H1 (cell line): ENCODE results near the gene BTBD7. TPM values are rescaled to one million over a fixed set of nuclear protein-coding genes. Genes with fewer than 3 reads are reported as not detected.

Source experiments
- CTCF ChIA-PET: fragments of 300-600 bp; sonication (Branson Sonifier 250); formaldehyde crosslinking; loops from one replicate; lab custom pipeline; 2021; ENCODE audit not compliant: partially characterized antibody; lab: Charles Lee
- POLR2A ChIA-PET: fragments of 300-600 bp; sonication (Branson Sonifier 250); formaldehyde crosslinking; loops from one replicate; lab custom pipeline; 2021; ENCODE audit warnings: inconsistent platforms; ENCODE audit not compliant: partially characterized antibody; lab: Charles Lee
- DNase-seq, 2 experiments: peaks; one replicate each; pipeline versions ENCODE4 v3.0.0 to v3.0.0-alpha.2; 2010 to 2022; ENCODE audit warnings: low spot score in 2 of 2, low read depth in 1 of 2, mixed read lengths in 1 of 2
- FAIRE-seq: peaks from 2 replicates; lab custom pipeline; 2011; peaks lifted over from hg19 to GRCh38; lab: Jason Lieb, UNC
- H2AFZ ChIP-seq: 2 replicates; pipeline ENCODE4 v1.8.1; 2012; ENCODE audit warnings: low read length, inconsistent platforms
- H2AK5ac ChIP-seq: 2 replicates; pipeline ENCODE4 v1.6.1; 2013; ENCODE audit warnings: low read depth, low read length
- H2BK120ac ChIP-seq: replicated peaks from 2 replicates; pipeline ENCODE3; 2013; ENCODE audit warnings: low read depth, low read length, inconsistent platforms
- H2BK12ac ChIP-seq: 2 replicates; pipeline ENCODE4 v1.6.1; 2013; ENCODE audit warnings: low read depth, low read length
- H2BK15ac ChIP-seq: 2 replicates; pipeline ENCODE4 v1.6.1; 2013; ENCODE audit warnings: low read length
- H2BK20ac ChIP-seq: 2 replicates; pipeline ENCODE4 v1.6.1; 2013; ENCODE audit warnings: low read length
- H2BK5ac ChIP-seq: 2 replicates; pipeline ENCODE4 v1.6.1; 2013; ENCODE audit warnings: low read depth, low read length
- H3K14ac ChIP-seq: 2 replicates; pipeline ENCODE4 v1.6.1; 2013; ENCODE audit warnings: inconsistent platforms; ENCODE audit not compliant: insufficient read length
- H3K18ac ChIP-seq: 2 replicates; pipeline ENCODE4 v1.6.1; 2013; ENCODE audit warnings: low read length; ENCODE audit errors: extremely low read depth
- H3K23ac ChIP-seq: 2 replicates; pipeline ENCODE4 v1.6.1; 2013; ENCODE audit warnings: inconsistent platforms; ENCODE audit not compliant: insufficient read length
- H3K23me2 ChIP-seq: 2 replicates; pipeline ENCODE4 v1.6.1; 2013; ENCODE audit warnings: low read depth, low read length
- H3K27ac ChIP-seq: 2 replicates; pipeline ENCODE4 v1.6.1; 2011; ENCODE audit warnings: low read depth, low read length, inconsistent platforms
- H3K27me3 ChIP-seq, 4 experiments: replicated peaks in 1 of 4; 1 replicate in 1 of 4; 2 replicates in 3 of 4; pipeline versions ENCODE4 v1.6.1 to v1.8.1; 2011 to 2013; ENCODE audit warnings: low read length in 3 of 4, mild to moderate bottlenecking in 3 of 4, inconsistent platforms in 2 of 4, mixed read lengths in 2 of 4, moderate library complexity in 1 of 4; ENCODE audit not compliant: control insufficient read depth in 3 of 4, insufficient read depth in 3 of 4; ENCODE audit errors: extremely low read depth in 1 of 4
- H3K36me3 ChIP-seq, 4 experiments: 2 replicates each; pipeline versions ENCODE4 v1.6.1 to v1.8.1; 2011 to 2013; ENCODE audit warnings: mild to moderate bottlenecking in 4 of 4, low read length in 3 of 4, moderate library complexity in 2 of 4, control low read depth in 1 of 4, inconsistent platforms in 1 of 4; ENCODE audit not compliant: insufficient read depth in 4 of 4, control insufficient read depth in 2 of 4
- H3K4ac ChIP-seq: replicated peaks from 2 replicates; pipeline ENCODE3; 2013; ENCODE audit warnings: low read length, low read depth, mixed read lengths, inconsistent platforms; ENCODE audit not compliant: insufficient read length
- H3K4me1 ChIP-seq, 4 experiments: replicated peaks in 1 of 4; 1 replicate in 1 of 4; 2 replicates in 3 of 4; pipeline versions ENCODE4 v1.6.1 to v1.8.1; 2011 to 2013; ENCODE audit warnings: low read length in 3 of 4, inconsistent platforms in 2 of 4, mixed read lengths in 1 of 4; ENCODE audit not compliant: insufficient read depth in 4 of 4, control insufficient read depth in 3 of 4
- H3K4me2 ChIP-seq, 2 experiments: 2 replicates each; pipeline versions ENCODE4 v1.6.1 to v1.8.1; 2011 to 2013; ENCODE audit warnings: low read depth in 2 of 2, low read length in 2 of 2, control low read depth in 1 of 2, inconsistent platforms in 1 of 2, mild to moderate bottlenecking in 1 of 2; ENCODE audit not compliant: insufficient read depth in 1 of 2
- H3K4me3 ChIP-seq, 4 experiments: fragments of 200-600, 300-600 bp in 1 of 4; sonication (generic), shearing (Covaris generic), sonication (Bioruptor Twin) in 1 of 4; 2 replicates each; pipeline versions ENCODE4 v1.5.1 to v1.8.1; 2011 to 2016; ENCODE audit warnings: low read length in 4 of 4, low read depth in 3 of 4, control low read depth in 2 of 4, inconsistent platforms in 2 of 4, mild to moderate bottlenecking in 2 of 4, mixed read lengths in 1 of 4, moderate library complexity in 1 of 4; ENCODE audit not compliant: insufficient read depth in 2 of 4; ENCODE audit errors: extremely low read depth in 1 of 4
- H3K56ac ChIP-seq: replicated peaks from 2 replicates; pipeline ENCODE3; 2013; ENCODE audit warnings: low read depth, mild to moderate bottlenecking, mixed read lengths, low read length, inconsistent platforms; ENCODE audit not compliant: insufficient read length
- H3K79me1 ChIP-seq: 2 replicates; pipeline ENCODE4 v1.6.1; 2013; ENCODE audit warnings: low read depth, low read length, control low read depth
- H3K79me2 ChIP-seq, 2 experiments: 2 replicates each; pipeline versions ENCODE4 v1.6.1 to v1.8.1; 2012 to 2013; ENCODE audit warnings: low read length in 2 of 2, mild to moderate bottlenecking in 2 of 2, inconsistent platforms in 1 of 2; ENCODE audit not compliant: insufficient read depth in 2 of 2, control insufficient read depth in 1 of 2
- H3K9ac ChIP-seq, 4 experiments: replicated peaks in 1 of 4; 1 replicate in 1 of 4; 2 replicates in 3 of 4; pipeline versions ENCODE4 v1.6.1 to v1.8.1; 2011 to 2013; ENCODE audit warnings: low read depth in 3 of 4, low read length in 3 of 4, control low read depth in 2 of 4, mild to moderate bottlenecking in 2 of 4, moderate library complexity in 2 of 4, inconsistent platforms in 1 of 4; ENCODE audit errors: extremely low read depth in 1 of 4
- H3K9me3 ChIP-seq, 2 experiments: 2 replicates each; pipeline versions ENCODE4 v1.6.1 to v1.8.1; 2012 to 2013; ENCODE audit warnings: mild to moderate bottlenecking in 2 of 2, moderate library complexity in 2 of 2, control low read depth in 1 of 2, inconsistent platforms in 1 of 2, low read depth in 1 of 2, low read length in 1 of 2, mixed read lengths in 1 of 2; ENCODE audit not compliant: insufficient read depth in 2 of 2
- H4K20me1 ChIP-seq, 2 experiments: replicated peaks in 1 of 2; 2 replicates each; pipeline versions ENCODE3 to v1.8.1; 2011 to 2013; ENCODE audit warnings: inconsistent platforms in 2 of 2, low read length in 2 of 2, mild to moderate bottlenecking in 1 of 2; ENCODE audit not compliant: insufficient read depth in 2 of 2, control insufficient read depth in 1 of 2
- H4K5ac ChIP-seq: 2 replicates; pipeline ENCODE4 v1.6.1; 2013; ENCODE audit warnings: low read length, low read depth, mixed read lengths, inconsistent platforms; ENCODE audit not compliant: insufficient read length
- H4K8ac ChIP-seq: 2 replicates; pipeline ENCODE4 v1.8.0; 2013; ENCODE audit warnings: mild to moderate bottlenecking, moderate library complexity, low read length, inconsistent platforms; ENCODE audit not compliant: insufficient read depth; ENCODE audit errors: extremely low read depth
- H4K91ac ChIP-seq: replicated peaks from 2 replicates; pipeline ENCODE3; 2013; ENCODE audit warnings: low read length, mixed read lengths, inconsistent platforms; ENCODE audit not compliant: insufficient read length
- ATF2 ChIP-seq: IDR thresholded peaks from 2 replicates; pipeline ENCODE4 v1.6.1; 2012; ENCODE audit warnings: low read length, inconsistent platforms
- CBX5 ChIP-seq: fragments of 300-800, 300-1000 bp; sonication (generic); IDR thresholded peaks from 2 replicates; pipeline ENCODE4 v1.7.1; 2016; ENCODE audit warnings: antibody characterized with exemption, low read length, low read depth
- CTBP2 ChIP-seq: IDR thresholded peaks from 2 replicates; pipeline ENCODE4 v1.7.0; 2011; ENCODE audit warnings: borderline replicate concordance, mild to moderate bottlenecking, moderate library complexity, mixed read lengths, low read length; ENCODE audit not compliant: insufficient read depth, insufficient read length
- EP300 ChIP-seq, 2 experiments: IDR thresholded peaks; 1 replicate in 1 of 2; 2 replicates in 1 of 2; pipeline ENCODE4 v1.6.1; 2011 to 2012; ENCODE audit warnings: low read depth in 2 of 2, low read length in 2 of 2, mild to moderate bottlenecking in 2 of 2, borderline replicate concordance in 1 of 2, inconsistent platforms in 1 of 2, moderate library complexity in 1 of 2
- JUN ChIP-seq: IDR thresholded peaks from 2 replicates; pipeline ENCODE4 v1.6.1; 2011; ENCODE audit warnings: low read depth, mild to moderate bottlenecking, improper control_type of control experiment, low read length
- KDM1A ChIP-seq: fragments of 200-600, 300-600 bp; sonication (generic); IDR thresholded peaks from 2 replicates; pipeline ENCODE4 v1.7.1; 2016; ENCODE audit warnings: mild to moderate bottlenecking, low read length, borderline replicate concordance
- KDM4A ChIP-seq: IDR thresholded peaks from one replicate; pipeline ENCODE4 v1.7.1; 2012; ENCODE audit warnings: low read depth, mild to moderate bottlenecking, moderate library complexity, low read length, inconsistent platforms; ENCODE audit not compliant: severe bottlenecking
- KDM5A ChIP-seq: fragments of 200-600 bp; IDR thresholded peaks from 2 replicates; pipeline ENCODE4 v1.7.1; 2012; ENCODE audit warnings: mild to moderate bottlenecking, low read length, inconsistent platforms, mixed read lengths
- SAP30 ChIP-seq: fragments of 300-600 bp; sonication (generic); IDR thresholded peaks from 2 replicates; pipeline ENCODE4 v1.7.1; 2012; ENCODE audit warnings: low read length, moderate library complexity, mild to moderate bottlenecking, inconsistent platforms; ENCODE audit not compliant: insufficient read depth, insufficient replicate concordance
- TCF12 ChIP-seq: IDR thresholded peaks from 2 replicates; pipeline ENCODE4 v1.6.1; 2011; ENCODE audit warnings: low read depth, mild to moderate bottlenecking, low read length
- TEAD4 ChIP-seq: IDR thresholded peaks from 2 replicates; pipeline ENCODE4 v1.6.1; 2012; ENCODE audit warnings: low read depth, low read length, inconsistent platforms, mixed read lengths
- ZNF274 ChIP-seq: IDR thresholded peaks from 2 replicates; pipeline ENCODE4 v1.7.0; 2012; ENCODE audit warnings: low read length, borderline replicate concordance; ENCODE audit errors: extremely low read depth
- WGBS, 2 experiments: shearing (Covaris generic) in 1 of 2; methylation state at CpG; one replicate each; pipeline versions ENCODE4 v1.1.6 to v1.1.7; 2013 to 2015; ENCODE audit warnings: low lambda C conversion rate in 2 of 2, mixed read lengths in 2 of 2, inconsistent platforms in 1 of 2, low coverage in 1 of 2, missing lambda C conversion rate in 1 of 2; ENCODE audit not compliant: insufficient replicate concordance in 2 of 2, insufficient coverage in 1 of 2, insufficient read length in 1 of 2; ENCODE audit errors: extremely low coverage in 1 of 2, missing lambda C conversion rate in 1 of 2; 5-methylcytosine and 5-hydroxymethylcytosine counted together
- polyA plus RNA-seq, 7 experiments: library from polyadenylated mRNA; depleted of rRNA in 3 of 7; stranded (reverse) in 5 of 7; unstranded in 2 of 7; fragments of >200 nt in 5 of 7; fragments of 200-250 nt in 2 of 7; gene quantifications; 1 replicate in 5 of 7; 2 replicates in 1 of 7; 4 replicates in 1 of 7; pipeline versions ENCODE4 v1.2.1 to v1.2.3, GENCODE V29; 2011 to 2013; ENCODE audit warnings: missing spikeins in 2 of 7, mixed read lengths in 2 of 7
- total RNA-seq: library from RNA; stranded (reverse); fragmentation: NEBNext Ultra II Directional; extraction: Animal tissue kit (Norgen Biotek cat#: 25700); gene quantifications from 2 replicates; pipeline ENCODE4 v1.2.1, GENCODE V29; 2021

BTBD7 gene
- total and polyA plus RNA-seq, 2 of the 8 experiments (the other 6 are each of a cell fraction or from before 2014, with no cell fraction given) = 12.1 to 46.1 TPM

DNA sequence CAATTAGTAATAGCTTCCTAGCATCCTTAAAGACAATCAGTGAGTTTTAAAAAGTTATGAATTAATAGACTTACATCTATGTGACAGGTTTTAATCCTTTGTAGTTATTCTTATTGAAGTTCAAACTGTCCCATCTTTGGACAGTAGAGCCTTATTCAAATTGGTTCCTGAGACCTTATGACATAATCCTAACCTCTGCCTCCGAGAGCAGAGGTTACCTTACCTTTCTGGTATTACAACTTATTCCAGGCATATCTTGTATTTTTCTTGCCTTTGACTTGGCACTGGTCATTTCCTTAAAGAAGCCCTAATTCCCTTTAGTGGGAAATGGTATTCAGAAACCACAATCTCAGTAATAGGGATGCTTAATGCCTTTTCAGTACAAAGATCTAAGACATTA, 21.8 kb downstream of the BTBD7 start:
- Histone ChIP-seq H2BK5ac (no peak overlapping the region), H3K23me2 (no peaks in the 10 kb centered on the region), H3K56ac (no peak overlapping the region), H2AK5ac (no peak overlapping the region), H3K36me3 (no peaks in the 10 kb centered on the region), H3K4me2 (no peak overlapping the region), H2BK15ac (no peak overlapping the region), H2BK20ac (no peak overlapping the region), H2BK12ac (no peak overlapping the region), H2AFZ (no peak overlapping the region), H3K18ac (no peak overlapping the region), H3K79me1 (no peaks in the 10 kb centered on the region; the same call in none of the 2 replicates), H2BK120ac (no peak overlapping the region), H4K20me1 (peaks cover 0 to 5% of the 10 kb centered on the region in 2 experiments), H3K27ac (no peak overlapping the region), H3K23ac (no peak overlapping the region), H4K91ac (no peak overlapping the region), H3K79me2 (peaks cover 4 to 87% of the 10 kb centered on the region in 2 experiments; a peak in 2 of 4 replicates), H3K27me3 (no peaks in the 10 kb centered on the region), H4K8ac (no peak overlapping the region), H3K9ac (no peak overlapping the region), H3K9me3 (no peaks in the 10 kb centered on the region), H3K4me1 (no peaks in the 10 kb centered on the region; a peak in 1 of 7 replicates), H4K5ac (no peak overlapping the region), H3K4me3 (no peak overlapping the region), H3K4ac (no peak overlapping the region), H3K14ac (no peak overlapping the region)
- DNase-seq = no peak
- FAIRE-seq = no peak
- ChIA-PET POLR2A (no interaction called here), CTCF (interaction anchor here (1.2 kb wide), 1 partner anchor 12 kb away, joined by 3 read pairs; no protein-coding TSS in a partner anchor)
- 90% methylated on average over 1 of the region's 1 CpG; no CpG with 5 or more reads in 1 of the 2 experiments for WGBS, 2 experiments
- TF ChIP-seq TCF12 (no peak), CBX5 (no peak), TEAD4 (no peak), ZNF274 (no peak), SAP30 (no peak), EP300 (IDR thresholded peaks at IDR 0.05; ENCODE audit: borderline replicate concordance in 1 of 2, low read depth in 2 of 2, low read length in 2 of 2) (no peak), CTBP2 (no peak), KDM5A (no peak), KDM4A (no peak), ATF2 (no peak), JUN (no peak), KDM1A (no peak)
